ENCODE data around the gene SCN3A.

GRCh38 chr2:165219481-165219880 is 15.6 kb upstream of the SCN3A start:
- TF ChIP-seq RCOR1 (IDR thresholded peaks at IDR 0.05; ENCODE audit: low read depth, low read length) (no peak), REST (IDR thresholded peaks at IDR 0.05) (no peak), CTCF (IDR thresholded peaks at IDR 0.05) (no peak), RFX5 (IDR thresholded peaks at IDR 0.05) (no peak), USF2 (IDR thresholded peaks at IDR 0.05) (no peak), SMC3 (IDR thresholded peaks at IDR 0.05) (no peak), POLR2A (IDR thresholded peaks at IDR 0.05; ENCODE audit: low read length) (no peak), NFE2L2 (conservative IDR thresholded peaks at IDR 0.05; ENCODE audit: low read length) (no peak), CHD2 (IDR thresholded peaks at IDR 0.05; ENCODE audit: low read length, partially characterized antibody) (no peak), EP300 (IDR thresholded peaks at IDR 0.05) (no peak)

All from A549 (cell line).